OCI-LY1 (cell line): Measurements from ENCODE around the gene SGMS2.

Source experiments
- H2AFZ ChIP-seq: fragments of 200-600 bp; sonication (generic), shearing (Covaris generic); 2 replicates; pipeline ENCODE4 v1.6.0; 2014; ENCODE audit warnings: antibody characterized with exemption, mild to moderate bottlenecking, low read length
- H3F3A ChIP-seq: fragments of 200-600 bp; sonication (generic), shearing (Covaris generic); 2 replicates; pipeline ENCODE4 v1.6.0; 2014; ENCODE audit warnings: mild to moderate bottlenecking, antibody characterized with exemption, low read length, moderate library complexity; ENCODE audit not compliant: insufficient read depth
- H3K27ac ChIP-seq: fragments of 200-600 bp; sonication (generic); 2 replicates; pipeline ENCODE4 v1.5.1; 2014; ENCODE audit warnings: low read length, mixed run types, mild to moderate bottlenecking, low read depth; ENCODE audit not compliant: poor library complexity, severe bottlenecking
- H3K27me3 ChIP-seq: fragments of 200-600 bp; sonication (generic); 2 replicates; pipeline ENCODE4 v1.6.0; 2014; ENCODE audit warnings: antibody characterized with exemption, mild to moderate bottlenecking, low read length, moderate library complexity; ENCODE audit not compliant: insufficient read depth
- H3K36me3 ChIP-seq: fragments of 200-600 bp; sonication (generic); 2 replicates; pipeline ENCODE4 v1.6.1; 2014; ENCODE audit warnings: mild to moderate bottlenecking, antibody characterized with exemption, low read length, moderate library complexity, mixed read lengths; ENCODE audit not compliant: insufficient read depth
- H3K4me1 ChIP-seq: fragments of 200-600 bp; sonication (generic); 2 replicates; pipeline ENCODE4 v1.5.1; 2014; ENCODE audit warnings: mild to moderate bottlenecking, low read length, moderate library complexity; ENCODE audit not compliant: insufficient read depth, severe bottlenecking
- H3K4me2 ChIP-seq: fragments of 200-600 bp; sonication (generic), shearing (Covaris generic); 2 replicates; pipeline ENCODE4 v1.6.1; 2014; ENCODE audit warnings: low read length
- H3K4me3 ChIP-seq: fragments of 200-600 bp; sonication (generic); 2 replicates; pipeline ENCODE4 v1.5.1; 2014; ENCODE audit warnings: low read length, low read depth, mild to moderate bottlenecking, mixed read lengths; ENCODE audit not compliant: poor library complexity, severe bottlenecking
- H3K79me2 ChIP-seq: fragments of 200-600 bp; shearing (Covaris generic); 2 replicates; pipeline ENCODE4 v1.6.1; 2016; ENCODE audit warnings: mixed run types, low read length, mixed read lengths; ENCODE audit not compliant: insufficient read depth
- H3K9ac ChIP-seq: fragments of 200-600 bp; sonication (generic), shearing (Covaris generic); 2 replicates; pipeline ENCODE4 v1.6.1; 2014; ENCODE audit warnings: mild to moderate bottlenecking, low read length, mixed read lengths
- H3K9me2 ChIP-seq: fragments of 200-600 bp; sonication (generic), shearing (Covaris generic); 2 replicates; pipeline ENCODE4 v1.6.1; 2014; ENCODE audit warnings: low read depth, mild to moderate bottlenecking, low read length, mixed read lengths
- H3K9me3 ChIP-seq: fragments of 200-600 bp; shearing (Covaris generic); 2 replicates; pipeline ENCODE4 v1.6.1; 2014; ENCODE audit warnings: low read length, mixed read lengths
- H4K20me1 ChIP-seq: fragments of 200-600 bp; sonication (generic), shearing (Covaris generic); 2 replicates; pipeline ENCODE4 v1.6.0; 2016; ENCODE audit warnings: mild to moderate bottlenecking, low read length; ENCODE audit not compliant: insufficient read depth
- CTCF ChIP-seq: fragments of 200-600 bp; sonication (generic), shearing (Covaris generic); IDR thresholded peaks from 2 replicates; pipeline ENCODE4 v1.5.1; 2017; ENCODE audit warnings: mild to moderate bottlenecking, antibody characterized with exemption, low read length, moderate library complexity, mixed read lengths
- EZH2 ChIP-seq: fragments of 200-600 bp; sonication (generic), shearing (Covaris generic); IDR thresholded peaks from 2 replicates; pipeline ENCODE4 v1.8.0; 2017; ENCODE audit warnings: borderline replicate concordance, mixed run types, mild to moderate bottlenecking, antibody characterized with exemption, low read length, moderate library complexity, mixed read lengths

SGMS2 gene

GRCh38 chr4:107897823-107898222 lies 73.1 kb downstream of the SGMS2 start:
- Histone ChIP-seq H3K9me3 (no peaks in the 10 kb centered on the region), H3K4me1 (no peaks in the 10 kb centered on the region), H3K27ac (no peak overlapping the region), H3F3A (no peaks in the 10 kb centered on the region), H3K9me2 (no peaks in the 10 kb centered on the region), H3K4me3 (no peak overlapping the region), H3K27me3 (no peaks in the 10 kb centered on the region), H2AFZ (no peak overlapping the region), H3K79me2 (no peaks in the 10 kb centered on the region), H4K20me1 (no peaks in the 10 kb centered on the region), H3K9ac (no peak overlapping the region), H3K36me3 (no peaks in the 10 kb centered on the region), H3K4me2 (no peak overlapping the region)
- TF ChIP-seq CTCF (no peak), EZH2 (no peak)

- no peaks in the 10 kb centered on the region for H3K79me2 ChIP-seq
- no peak overlapping the region for H2AFZ ChIP-seq
- no peaks in the 10 kb centered on the region for H3K9me2 ChIP-seq
- no peaks in the 10 kb centered on the region for H3K4me1 ChIP-seq
- no peaks in the 10 kb centered on the region for H4K20me1 ChIP-seq
- TF ChIP-seq EZH2 (no peak), CTCF (no peak)
- no peak overlapping the region for H3K27ac ChIP-seq
- no peaks in the 10 kb centered on the region for H3F3A ChIP-seq
- no peaks in the 10 kb centered on the region for H3K9me3 ChIP-seq
- no peak overlapping the region for H3K4me2 ChIP-seq
- no peak overlapping the region for H3K4me3 ChIP-seq
- no peak overlapping the region for H3K9ac ChIP-seq
- H3K27me3 ChIP-seq: no peaks in the 10 kb centered on the region
- no peaks in the 10 kb centered on the region for H3K36me3 ChIP-seq
Measured at GRCh38 chr4:107900067-107900466, 75.3 kb downstream of the SGMS2 start.

- Histone ChIP-seq H3K9ac (no peak overlapping the region), H3K4me2 (no peak overlapping the region), H3K9me3 (no peaks in the 10 kb centered on the region), H3K4me3 (no peak overlapping the region), H3K9me2 (no peaks in the 10 kb centered on the region), H3K79me2 (no peaks in the 10 kb centered on the region), H3K36me3 (no peaks in the 10 kb centered on the region), H3F3A (no peaks in the 10 kb centered on the region), H3K4me1 (no peaks in the 10 kb centered on the region), H3K27ac (no peak overlapping the region), H3K27me3 (no peaks in the 10 kb centered on the region), H4K20me1 (no peaks in the 10 kb centered on the region), H2AFZ (no peak overlapping the region)
- TF ChIP-seq CTCF (no peak), EZH2 (no peak)
Measured at GRCh38 chr4:107900508-107900907, 75.8 kb downstream of the SGMS2 start.
